Peyer's patch (tissue), 4 donors: ENCODE results near the gene GALNT9.

ENCODE experiments used
- POLR2A ChIP-seq, 2 donors: fragments of 450-650 bp; IDR thresholded peaks; one replicate each; pipeline ENCODE4 v1.5.1; 2017; ENCODE audit warnings: antibody characterized with exemption in 2 of 2, mild to moderate bottlenecking in 2 of 2, moderate library complexity in 2 of 2
- TF ChIP-seq, protein P1 (sequence below), 6 experiments: fragments of 450-650 bp in 4 of 6; fragments of 200-600 bp in 2 of 6; sonication (generic) in 1 of 6; IDR thresholded peaks; one replicate each; pipeline ENCODE4 v1.5.1; 2017 to 2019; ENCODE audit warnings: antibody characterized with exemption in 6 of 6, mild to moderate bottlenecking in 3 of 6, moderate library complexity in 1 of 6

DNA sequence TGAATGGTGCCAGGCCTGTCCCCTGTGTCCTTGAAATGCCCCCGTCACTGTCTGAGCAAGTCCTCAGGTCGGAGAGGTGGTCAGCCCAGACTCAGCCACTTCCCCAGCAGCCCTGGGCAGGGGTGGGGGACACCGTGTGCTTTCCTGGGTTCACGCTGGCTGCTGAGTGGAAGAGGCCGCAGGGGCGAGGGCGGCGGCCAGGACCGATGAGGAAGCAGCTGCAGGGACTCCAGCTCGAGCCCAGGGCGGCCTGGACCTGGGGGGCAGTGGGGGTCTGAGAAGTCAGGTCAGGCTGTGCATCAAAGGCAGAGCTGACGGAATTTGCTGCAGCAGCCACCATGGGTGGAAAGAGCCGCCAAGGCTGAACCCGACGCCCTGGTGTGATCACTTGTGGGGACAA is 156.8 kb downstream of the GALNT9 start:
- TF ChIP-seq, protein P1, sequence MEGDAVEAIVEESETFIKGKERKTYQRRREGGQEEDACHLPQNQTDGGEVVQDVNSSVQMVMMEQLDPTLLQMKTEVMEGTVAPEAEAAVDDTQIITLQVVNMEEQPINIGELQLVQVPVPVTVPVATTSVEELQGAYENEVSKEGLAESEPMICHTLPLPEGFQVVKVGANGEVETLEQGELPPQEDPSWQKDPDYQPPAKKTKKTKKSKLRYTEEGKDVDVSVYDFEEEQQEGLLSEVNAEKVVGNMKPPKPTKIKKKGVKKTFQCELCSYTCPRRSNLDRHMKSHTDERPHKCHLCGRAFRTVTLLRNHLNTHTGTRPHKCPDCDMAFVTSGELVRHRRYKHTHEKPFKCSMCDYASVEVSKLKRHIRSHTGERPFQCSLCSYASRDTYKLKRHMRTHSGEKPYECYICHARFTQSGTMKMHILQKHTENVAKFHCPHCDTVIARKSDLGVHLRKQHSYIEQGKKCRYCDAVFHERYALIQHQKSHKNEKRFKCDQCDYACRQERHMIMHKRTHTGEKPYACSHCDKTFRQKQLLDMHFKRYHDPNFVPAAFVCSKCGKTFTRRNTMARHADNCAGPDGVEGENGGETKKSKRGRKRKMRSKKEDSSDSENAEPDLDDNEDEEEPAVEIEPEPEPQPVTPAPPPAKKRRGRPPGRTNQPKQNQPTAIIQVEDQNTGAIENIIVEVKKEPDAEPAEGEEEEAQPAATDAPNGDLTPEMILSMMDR (IDR thresholded peaks at IDR 0.05), result no peak
- TF ChIP-seq POLR2A (IDR thresholded peaks at IDR 0.05), result no peak
